Skeletal muscle tissue (tissue), 4 donors: ENCODE measurements around the gene L3MBTL2. TPM values are rescaled to one million over a fixed set of nuclear protein-coding genes. Genes with fewer than 3 reads are reported as not detected.

ENCODE experiments used
- H3K27ac ChIP-seq: one replicate; pipeline ENCODE4 v1.7.0; 2013; ENCODE audit warnings: mild to moderate bottlenecking, low read depth, low read length, inconsistent platforms
- H3K27me3 ChIP-seq, 3 donors: one replicate each; pipeline ENCODE4 v1.7.0; 2013; ENCODE audit warnings: low read length in 3 of 3; ENCODE audit not compliant: control insufficient read depth in 3 of 3, insufficient read depth in 3 of 3
- H3K36me3 ChIP-seq, 3 donors: one replicate each; pipeline ENCODE4 v1.7.0; 2013; ENCODE audit warnings: low read length in 3 of 3; ENCODE audit not compliant: control insufficient read depth in 3 of 3, insufficient read depth in 3 of 3
- H3K4me1 ChIP-seq, 3 donors: one replicate each; pipeline ENCODE4 v1.7.0; 2013; ENCODE audit warnings: low read length in 3 of 3, mild to moderate bottlenecking in 3 of 3; ENCODE audit not compliant: control insufficient read depth in 3 of 3, insufficient read depth in 3 of 3
- H3K4me3 ChIP-seq, 3 donors: one replicate each; pipeline ENCODE4 v1.7.0; 2013; ENCODE audit warnings: low read length in 3 of 3
- H3K9ac ChIP-seq, 3 donors: one replicate each; pipeline ENCODE4 v1.7.0; 2013; ENCODE audit warnings: low read length in 3 of 3, mild to moderate bottlenecking in 3 of 3, moderate library complexity in 2 of 3, low read depth in 1 of 3
- H3K9me3 ChIP-seq, 3 donors: one replicate each; pipeline ENCODE4 v1.7.0; 2013; ENCODE audit warnings: low read length in 3 of 3; ENCODE audit not compliant: control insufficient read depth in 3 of 3
- total RNA-seq: library from RNA; depleted of rRNA; stranded (reverse); fragments of >200 nt; gene quantifications from one replicate; pipeline ENCODE4 v1.2.3, GENCODE V29; 2014
- donor health status: Osteomylitis.

L3MBTL2 gene
- total RNA-seq, 1 donor from 2014 or later, result 9.4 TPM

GRCh38 chr22:41204066-41204465 is 1.0 kb upstream of the L3MBTL2 start:
- no peak overlapping the region for H3K27ac ChIP-seq
- no peak overlapping the region for H3K4me3 ChIP-seq
- peaks cover 0 to 2% (median 0%) of the 10 kb centered on the region in 3 donors for H3K27me3 ChIP-seq
- H3K4me1 ChIP-seq, result peaks cover 6 to 11% (median 8%) of the 10 kb centered on the region in 3 donors
- peaks cover 0 to 4% (median 0%) of the 10 kb centered on the region in 3 donors for H3K36me3 ChIP-seq
- no peaks in the 10 kb centered on the region for H3K9me3 ChIP-seq
- no peak overlapping the region for H3K9ac ChIP-seq

GRCh38 chr22:41206719-41207118 is 1.6 kb downstream of the L3MBTL2 start:
- Histone ChIP-seq H3K9me3 (no peaks in the 10 kb centered on the region), H3K4me3 (no peak overlapping the region), H3K4me1 (peaks cover 6 to 11% (median 8%) of the 10 kb centered on the region in 3 donors), H3K36me3 (peaks cover 6 to 16% (median 11%) of the 10 kb centered on the region in 3 donors), H3K27me3 (no peaks in the 10 kb centered on the region), H3K27ac (no peak overlapping the region), H3K9ac (no peak overlapping the region)

GRCh38 chr22:41215409-41215808 is 10.3 kb downstream of the L3MBTL2 start:
- H3K4me3 ChIP-seq, result no peak overlapping the region
- H3K9ac ChIP-seq, result no peak overlapping the region
- H3K4me1 ChIP-seq, result peaks cover 12 to 15% (median 14%) of the 10 kb centered on the region in 3 donors
- no peaks in the 10 kb centered on the region for H3K9me3 ChIP-seq
- H3K27me3 ChIP-seq, result no peaks in the 10 kb centered on the region
- no peak overlapping the region for H3K27ac ChIP-seq
- H3K36me3 ChIP-seq, result peaks cover 20 to 39% (median 27%) of the 10 kb centered on the region in 3 donors

- peaks cover 25 to 39% (median 29%) of the 10 kb centered on the region in 3 donors for H3K36me3 ChIP-seq
- H3K9ac ChIP-seq, result no peak overlapping the region
- no peaks in the 10 kb centered on the region for H3K9me3 ChIP-seq
- no peaks in the 10 kb centered on the region for H3K27me3 ChIP-seq
- H3K4me1 ChIP-seq, result peaks cover 12 to 15% (median 14%) of the 10 kb centered on the region in 3 donors
- H3K27ac ChIP-seq, result no peak overlapping the region
- peak overlapping the region in 1 of 3 donors; percentile 4 for H3K4me3 ChIP-seq
Measured at GRCh38 chr22:41215926-41216325, 10.8 kb downstream of the L3MBTL2 start.

- Histone ChIP-seq H3K27ac (peak overlapping the region; percentile 72), H3K4me1 (peaks cover 12 to 15% (median 14%) of the 10 kb centered on the region in 3 donors), H3K4me3 (no peak overlapping the region), H3K9ac (peak overlapping the region in 2 of 3 donors; percentile 45 to 57), H3K27me3 (no peaks in the 10 kb centered on the region), H3K36me3 (peaks cover 27 to 43% (median 32%) of the 10 kb centered on the region in 3 donors), H3K9me3 (no peaks in the 10 kb centered on the region)
Measured at GRCh38 chr22:41216984-41217383, 11.9 kb downstream of the L3MBTL2 start.

- Histone ChIP-seq H3K4me1 (peaks cover 12 to 15% (median 14%) of the 10 kb centered on the region in 3 donors), H3K36me3 (peaks cover 28 to 47% (median 39%) of the 10 kb centered on the region in 3 donors), H3K9ac (peak overlapping the region in 2 of 3 donors; percentile 45 to 57), H3K27ac (peak overlapping the region; percentile 72), H3K4me3 (peak overlapping the region in 2 of 3 donors; percentile 14 to 23), H3K9me3 (no peaks in the 10 kb centered on the region), H3K27me3 (no peaks in the 10 kb centered on the region)
Measured at GRCh38 chr22:41217553-41218157, 12.5 kb downstream of the L3MBTL2 start.

- peaks cover under 1 to 2% (median under 1%) of the 10 kb centered on the region in 3 donors for H3K4me1 ChIP-seq
- no peak overlapping the region for H3K9ac ChIP-seq
- no peaks in the 10 kb centered on the region for H3K9me3 ChIP-seq
- H3K36me3 ChIP-seq, result peaks cover 64 to 78% (median 69%) of the 10 kb centered on the region in 3 donors
- H3K27me3 ChIP-seq, result no peaks in the 10 kb centered on the region
- no peak overlapping the region for H3K4me3 ChIP-seq
- no peak overlapping the region for H3K27ac ChIP-seq
Measured at GRCh38 chr22:41222846-41223507, 17.9 kb downstream of the L3MBTL2 start.

GRCh38 chr22:41223535-41223934 is 18.4 kb downstream of the L3MBTL2 start:
- Histone ChIP-seq H3K9ac (no peak overlapping the region), H3K27me3 (no peaks in the 10 kb centered on the region), H3K36me3 (peaks cover 66 to 82% (median 72%) of the 10 kb centered on the region in 3 donors), H3K9me3 (no peaks in the 10 kb centered on the region), H3K4me1 (no peaks in the 10 kb centered on the region), H3K4me3 (no peak overlapping the region), H3K27ac (no peak overlapping the region)

GRCh38 chr22:41226723-41227655 is 21.9 kb downstream of the L3MBTL2 start:
- Histone ChIP-seq H3K9ac (no peak overlapping the region), H3K36me3 (peaks cover 59 to 69% (median 61%) of the 10 kb centered on the region in 3 donors), H3K27ac (no peak overlapping the region), H3K4me3 (no peak overlapping the region), H3K4me1 (peaks cover 0 to 5% (median 0%) of the 10 kb centered on the region in 3 donors), H3K9me3 (no peaks in the 10 kb centered on the region), H3K27me3 (no peaks in the 10 kb centered on the region)
